GM21423 (cell line): ENCODE data around the gene YEATS2.
"Not testable (repeated sequence)": the region's sequence is repeated elsewhere in the genome, so short reads cannot be mapped to it uniquely, and the experiment has no call there.

Source experiments
- ATAC-seq: cut with Tn5 transposase; IDR thresholded peaks from one replicate; pipeline ENCODE4 v1.9.1; 2021; ENCODE audit warnings: mild to moderate bottlenecking, moderate library complexity; ENCODE audit not compliant: unreplicated experiment

Gene YEATS2

DNA sequence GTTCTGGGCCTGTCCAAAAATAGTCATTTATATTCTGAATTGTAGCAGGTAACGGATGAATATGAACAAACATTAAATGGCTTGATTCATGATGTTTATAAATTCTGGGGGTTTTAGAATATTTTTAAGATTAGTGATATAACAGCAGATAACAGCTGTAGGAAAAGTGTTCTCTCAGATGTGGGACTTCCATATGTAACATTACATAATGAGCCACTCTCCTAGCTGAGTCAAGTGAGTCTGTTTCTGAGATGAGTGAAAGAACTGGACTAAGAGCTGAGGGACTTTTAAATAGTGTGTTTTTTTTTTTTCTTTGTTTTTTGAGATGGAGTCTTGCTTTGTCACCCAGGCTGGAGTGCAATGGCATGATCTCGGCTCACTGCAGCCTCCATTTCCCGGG, 13.9 kb downstream of the YEATS2 start:
- no peak for ATAC-seq

DNA sequence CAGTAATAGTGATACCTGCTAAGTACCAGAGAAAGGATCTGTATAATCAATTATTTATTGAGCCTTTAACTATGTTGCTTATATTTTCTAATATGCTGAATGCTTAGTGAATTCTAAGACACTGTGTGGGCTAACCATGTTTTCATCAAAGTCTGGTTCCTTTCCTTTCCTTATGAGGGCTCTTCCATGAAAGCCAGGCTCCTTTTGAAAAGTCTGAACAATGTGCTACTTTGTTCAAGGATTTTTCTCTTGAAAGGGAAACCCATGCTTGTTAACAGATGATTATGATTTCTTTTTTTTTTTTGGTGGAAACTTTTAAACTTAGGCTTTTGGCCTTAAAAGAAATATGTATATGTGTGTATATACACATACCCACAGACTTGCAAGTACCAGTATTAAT, 17.0 kb downstream of the YEATS2 start:
- no peak for ATAC-seq

DNA sequence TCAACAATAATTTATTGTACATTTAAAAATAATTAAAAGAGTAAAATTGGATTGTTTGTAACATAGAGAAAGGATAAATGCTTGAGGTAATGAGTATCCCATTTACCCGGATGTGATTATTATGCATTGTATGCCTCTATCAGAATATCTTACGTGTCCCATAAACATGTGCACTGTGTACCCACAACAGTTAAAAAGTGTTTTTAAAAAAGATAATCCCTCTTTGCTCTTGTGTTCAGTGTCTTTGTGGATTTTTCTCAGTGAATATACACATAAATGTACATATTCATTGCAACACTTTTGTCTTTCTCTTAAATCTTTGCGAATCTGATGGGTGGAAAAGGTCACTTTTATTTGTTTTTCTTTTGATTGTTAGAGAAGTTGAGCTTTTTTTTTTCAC, 20.4 kb downstream of the YEATS2 start:
- ATAC-seq: no peak

DNA sequence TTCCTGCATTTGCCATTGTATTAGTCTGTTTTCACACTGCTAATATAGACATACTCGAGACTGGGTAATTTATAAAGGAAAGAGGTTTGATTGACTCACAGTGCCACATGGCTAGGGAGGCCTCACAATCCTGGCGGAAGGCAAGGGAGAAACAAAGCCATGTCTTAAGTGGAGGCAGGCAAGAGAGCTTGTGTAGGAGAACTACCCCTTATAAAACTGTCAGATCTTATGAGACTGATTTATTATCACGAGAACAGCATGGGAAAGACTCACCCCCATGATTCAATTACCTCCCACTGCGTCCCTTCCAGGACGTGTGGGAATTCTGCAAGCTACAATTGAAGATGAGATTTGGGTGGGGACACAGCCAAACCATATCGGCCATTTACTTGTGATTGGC, 27.8 kb downstream of the YEATS2 start:
- no peak for ATAC-seq

- no peak for ATAC-seq
Observed at GRCh38 chr3:183728204-183728603, 30.6 kb downstream of the YEATS2 start.

DNA sequence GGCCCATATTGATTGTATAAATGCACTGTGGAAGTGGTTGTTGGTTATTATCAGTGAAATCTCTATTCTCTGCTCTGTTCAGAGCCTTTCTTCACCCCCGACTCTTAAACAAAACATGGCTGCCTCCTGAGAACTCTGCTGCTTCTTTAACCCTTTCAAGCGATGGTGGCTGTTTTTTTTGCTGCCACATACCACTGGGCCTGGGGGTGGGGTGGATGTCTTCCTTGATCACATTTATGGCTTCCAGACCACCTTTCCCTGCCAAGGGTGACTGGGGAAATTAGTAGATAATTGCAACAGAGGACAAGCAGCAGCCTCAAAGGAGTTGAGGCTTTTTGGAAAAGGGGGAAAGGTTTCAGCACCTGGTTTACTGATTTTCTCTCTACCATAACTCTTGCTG, 32.8 kb downstream of the YEATS2 start:
- no peak for ATAC-seq

GRCh38 chr3:183731611-183732010, 34.0 kb downstream of the YEATS2 start:
- no peak for ATAC-seq

DNA sequence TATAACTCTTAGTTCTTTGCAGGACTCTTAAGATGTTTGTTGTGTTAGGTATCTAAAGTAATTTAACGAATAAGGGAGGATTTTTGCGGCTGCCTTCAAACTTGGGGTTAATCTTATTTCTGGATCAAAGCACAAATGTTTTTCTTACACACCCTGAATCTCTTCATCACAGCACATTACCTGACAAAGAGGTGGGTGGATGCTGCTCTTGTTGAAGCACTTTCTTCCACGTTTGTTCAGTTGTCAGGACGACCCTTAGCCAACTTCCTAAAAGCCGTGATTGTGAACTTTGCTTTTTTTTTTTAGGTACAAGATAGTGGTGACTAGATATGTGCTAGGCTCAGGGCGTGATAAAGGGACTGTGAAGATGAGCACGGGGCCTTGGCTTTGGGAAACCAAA, 36.0 kb downstream of the YEATS2 start:
- ATAC-seq: no peak

DNA sequence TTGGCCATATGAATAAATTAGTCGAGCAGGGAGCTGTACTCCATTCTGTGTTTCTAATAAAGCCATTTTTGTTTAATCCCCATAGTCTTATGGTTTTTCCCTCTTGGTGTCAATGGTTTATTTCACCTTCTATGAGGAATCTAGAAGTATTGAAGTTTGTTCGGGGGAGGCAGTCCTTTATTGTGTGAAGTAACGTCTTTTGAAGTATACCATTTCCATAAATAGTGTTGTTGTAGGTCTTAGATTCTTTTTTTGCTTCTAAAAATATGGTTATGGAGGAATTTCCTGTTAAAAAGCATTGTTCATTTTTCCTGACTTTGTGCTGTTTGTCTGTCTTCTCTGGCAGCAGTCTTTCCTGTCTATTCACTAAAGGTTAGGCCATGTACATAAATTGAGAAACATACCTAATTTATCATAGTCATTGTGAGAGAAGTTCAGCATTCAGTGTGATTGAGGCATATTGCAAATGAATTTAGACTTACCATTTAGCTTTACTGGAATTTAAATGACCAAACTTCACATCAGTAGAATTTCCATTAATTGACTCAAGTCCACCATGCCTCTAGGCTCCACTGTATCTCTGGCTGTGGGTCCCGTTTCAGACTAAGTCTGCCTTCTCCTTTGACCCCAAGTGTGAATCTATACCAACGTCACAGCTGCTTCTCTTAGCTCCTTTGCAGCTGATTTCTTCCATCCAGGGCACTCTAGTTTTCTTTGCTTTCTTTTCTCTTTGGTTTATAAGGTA, 37.3 kb downstream of the YEATS2 start:
- no peak for ATAC-seq

- ATAC-seq: no peak
Observed at GRCh38 chr3:183737116-183737515, 39.5 kb downstream of the YEATS2 start.

DNA sequence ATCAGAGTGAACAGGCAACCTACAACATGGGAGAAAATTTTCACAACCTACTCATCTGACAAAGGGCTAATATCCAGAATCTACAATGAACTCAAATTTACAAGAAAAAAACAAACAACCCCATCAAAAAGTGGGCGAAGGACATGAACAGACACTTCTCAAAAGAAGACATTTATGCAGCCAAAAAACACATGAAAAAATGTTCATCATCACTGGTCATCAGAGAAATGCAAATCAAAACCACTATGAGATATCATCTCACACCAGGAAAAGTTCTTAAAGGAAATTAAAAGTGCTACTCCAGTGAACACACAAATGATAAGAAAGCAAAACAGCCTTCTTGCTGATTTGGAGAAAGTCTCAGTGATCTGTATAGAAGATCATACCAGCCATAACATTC, 42.6 kb downstream of the YEATS2 start:
- ATAC-seq: not testable (repeated sequence)

DNA sequence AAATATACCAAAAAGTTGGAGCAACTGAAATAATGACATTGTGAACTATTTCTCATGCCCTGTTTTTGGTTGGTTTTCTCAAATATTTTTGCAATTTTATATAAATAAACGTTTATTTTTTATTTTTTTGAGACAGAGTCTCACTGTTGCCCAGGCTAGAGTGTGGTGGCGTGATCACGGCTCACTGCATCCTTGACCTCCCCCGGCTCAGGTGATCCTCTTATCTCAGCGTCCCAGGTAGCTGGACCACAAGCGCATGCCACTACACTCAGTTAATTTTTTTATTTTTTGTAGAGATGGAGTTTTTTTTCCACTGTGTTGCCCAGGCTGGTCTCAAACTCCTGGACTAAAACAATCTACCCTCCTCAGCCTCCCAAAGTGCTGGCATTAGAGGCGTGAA, 45.6 kb downstream of the YEATS2 start:
- ATAC-seq: no peak

DNA sequence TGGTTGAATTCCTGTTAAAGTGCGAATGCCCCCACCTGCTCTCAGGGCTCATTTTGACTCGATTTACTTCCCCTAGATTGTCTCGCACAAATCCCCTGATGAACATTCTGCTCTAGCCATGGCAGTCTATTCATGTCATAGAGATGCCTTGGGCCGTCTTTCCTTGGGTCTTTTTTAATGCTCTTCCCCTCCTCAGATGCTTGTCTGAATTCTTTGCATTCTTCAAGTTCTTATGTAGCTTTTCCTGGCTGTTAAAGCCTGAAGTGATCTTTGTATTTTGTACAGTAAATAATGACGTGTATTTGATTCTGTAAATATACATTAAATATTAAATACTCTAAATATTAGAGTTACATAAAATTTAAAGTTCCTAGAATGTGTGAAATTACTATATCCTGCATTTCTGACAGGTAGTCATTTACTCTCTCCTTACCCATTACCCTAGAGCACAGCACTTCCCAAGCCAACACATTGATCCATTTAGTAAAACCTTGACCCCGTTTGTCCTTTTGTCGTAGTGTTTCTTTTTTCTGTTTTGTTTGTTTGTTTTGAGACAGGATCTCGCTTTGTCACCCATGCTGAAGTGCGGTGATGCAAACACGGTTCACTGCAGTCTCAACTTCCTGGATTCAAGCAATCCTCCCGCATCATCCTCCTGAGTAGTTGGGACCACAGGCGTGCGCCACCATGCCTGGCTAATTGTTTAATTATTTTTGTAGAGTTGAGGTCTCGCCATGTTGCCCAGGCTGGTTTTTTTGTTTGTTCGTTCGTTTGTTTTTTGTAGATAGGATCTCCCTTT, 47.9 kb downstream of the YEATS2 start:
- no peak for ATAC-seq

GRCh38 chr3:183754052-183754451, 56.5 kb downstream of the YEATS2 start:
- no peak for ATAC-seq

- ATAC-seq: no peak
Observed at GRCh38 chr3:183762304-183762703, 64.7 kb downstream of the YEATS2 start.

DNA sequence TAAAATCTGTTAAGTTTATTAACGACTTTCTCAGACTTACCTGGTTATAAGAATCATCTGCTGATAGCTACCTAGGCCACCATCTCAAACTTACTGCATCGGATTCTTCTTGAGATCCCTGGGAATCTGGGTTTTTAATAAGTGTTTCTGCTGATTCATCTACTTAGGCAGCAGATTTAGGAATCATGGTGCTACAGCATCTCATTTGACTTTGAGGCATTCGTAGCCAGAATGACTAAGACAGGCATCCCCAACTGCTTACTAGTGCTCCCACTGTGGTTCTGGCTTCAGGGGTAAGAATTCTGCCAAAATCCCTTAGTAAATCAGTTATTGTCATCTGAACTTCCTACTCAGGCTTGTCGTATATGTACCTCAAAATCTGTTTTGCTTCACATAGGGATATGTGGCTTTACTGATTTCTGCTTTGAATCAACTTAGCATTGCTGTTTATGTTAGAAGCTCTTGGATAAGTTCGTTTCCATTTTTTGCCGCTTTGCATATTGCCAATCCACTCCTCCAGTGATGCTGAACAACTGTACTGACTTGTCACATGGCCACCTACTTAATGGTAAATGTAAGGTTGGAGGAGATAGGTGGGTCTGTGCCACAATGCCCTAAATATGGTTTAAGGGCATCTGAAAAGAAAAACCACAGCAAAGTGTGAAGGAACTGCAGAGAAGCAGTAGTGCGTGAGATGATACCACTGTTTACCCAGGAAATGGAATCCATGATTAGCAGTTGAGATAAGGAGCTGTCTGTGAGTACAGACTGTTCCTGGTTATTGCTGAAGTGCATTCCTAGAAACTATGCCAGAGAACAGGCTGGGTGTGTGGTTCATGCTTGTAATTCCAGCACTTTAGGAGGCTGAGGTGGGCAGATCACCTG, 67.5 kb downstream of the YEATS2 start:
- no peak for ATAC-seq

DNA sequence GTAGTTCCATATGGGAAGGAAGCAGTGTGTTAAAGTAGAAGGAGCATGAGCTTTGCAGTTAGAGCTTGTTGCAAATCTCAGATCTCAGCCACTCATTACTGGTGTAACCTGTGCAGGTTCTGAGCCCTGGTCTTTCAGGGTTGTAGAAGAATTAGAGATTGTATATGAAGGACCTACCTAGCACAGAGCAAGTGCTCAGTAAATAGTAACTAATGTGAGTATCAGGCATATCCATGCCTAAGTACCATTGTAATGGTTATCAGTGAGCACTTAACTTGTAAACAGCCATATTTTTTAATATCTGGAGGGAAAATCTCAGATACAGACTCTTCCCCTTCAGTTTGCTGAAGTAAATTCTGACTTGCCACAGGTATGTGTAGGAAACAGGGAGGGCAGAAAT, 68.5 kb downstream of the YEATS2 start:
- no peak for ATAC-seq

GRCh38 chr3:183766745-183767606, 69.4 kb downstream of the YEATS2 start:
- ATAC-seq: peak; percentile 80

- ATAC-seq: no peak
Observed at GRCh38 chr3:183768114-183768513, 70.5 kb downstream of the YEATS2 start.

DNA sequence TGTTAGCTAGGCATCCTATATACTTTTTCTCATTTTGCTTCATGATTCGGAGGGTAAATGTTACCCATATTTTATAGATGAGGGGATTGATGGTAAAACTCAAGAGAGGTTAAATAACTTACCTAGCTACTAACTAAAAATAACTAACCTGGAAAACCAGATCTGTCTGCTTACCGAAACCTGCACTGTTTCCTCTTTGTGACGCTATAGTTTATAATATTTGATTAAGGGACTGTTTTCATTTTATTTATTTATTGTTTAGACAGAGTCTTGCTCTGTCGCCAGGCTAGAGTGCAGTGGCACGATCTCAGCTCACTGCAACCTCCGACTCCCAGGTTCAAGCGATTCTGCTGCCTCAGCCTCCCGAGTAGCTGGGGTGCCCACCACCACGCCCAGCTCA, 71.9 kb downstream of the YEATS2 start:
- ATAC-seq: no peak

DNA sequence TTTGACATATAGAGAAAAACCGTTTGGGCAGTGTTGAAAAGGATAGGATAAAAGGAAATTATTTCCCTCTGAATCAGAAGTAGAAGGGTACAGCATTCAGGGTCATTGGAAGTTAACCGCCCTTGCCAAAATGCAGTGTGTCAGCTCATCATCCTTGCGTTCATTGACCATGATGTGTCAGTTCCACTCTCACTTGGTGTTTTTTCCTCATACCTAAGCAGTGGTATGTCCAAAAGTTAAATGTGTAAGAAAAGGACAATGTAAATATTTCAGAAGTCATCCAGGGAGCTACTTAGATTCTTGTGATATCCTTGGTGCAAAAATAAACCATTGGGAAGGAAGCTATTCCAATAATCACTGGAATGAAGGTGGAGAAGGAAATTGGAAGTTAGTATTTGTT, 77.0 kb downstream of the YEATS2 start:
- ATAC-seq: no peak
